SU-DHL-6 (cell line): Measurements from ENCODE around the gene CNDP1.

ENCODE experiments used
- EZH2phosphoT487 ChIP-seq: fragments of 200-600 bp; sonication (generic), shearing (Covaris generic); conservative IDR thresholded peaks from 2 replicates; pipeline ENCODE4 v1.6.1; 2018; ENCODE audit warnings: mild to moderate bottlenecking, antibody characterized with exemption, low read length, moderate library complexity, mixed read lengths
- TF ChIP-seq, protein P1 (sequence below): fragments of 200-600 bp; sonication (generic); IDR thresholded peaks from one replicate; pipeline ENCODE4 v1.5.1; 2017; ENCODE audit warnings: antibody characterized with exemption, mild to moderate bottlenecking, low read length, moderate library complexity; ENCODE audit not compliant: insufficient read depth, poor library complexity, severe bottlenecking

- TF ChIP-seq, protein P1, sequence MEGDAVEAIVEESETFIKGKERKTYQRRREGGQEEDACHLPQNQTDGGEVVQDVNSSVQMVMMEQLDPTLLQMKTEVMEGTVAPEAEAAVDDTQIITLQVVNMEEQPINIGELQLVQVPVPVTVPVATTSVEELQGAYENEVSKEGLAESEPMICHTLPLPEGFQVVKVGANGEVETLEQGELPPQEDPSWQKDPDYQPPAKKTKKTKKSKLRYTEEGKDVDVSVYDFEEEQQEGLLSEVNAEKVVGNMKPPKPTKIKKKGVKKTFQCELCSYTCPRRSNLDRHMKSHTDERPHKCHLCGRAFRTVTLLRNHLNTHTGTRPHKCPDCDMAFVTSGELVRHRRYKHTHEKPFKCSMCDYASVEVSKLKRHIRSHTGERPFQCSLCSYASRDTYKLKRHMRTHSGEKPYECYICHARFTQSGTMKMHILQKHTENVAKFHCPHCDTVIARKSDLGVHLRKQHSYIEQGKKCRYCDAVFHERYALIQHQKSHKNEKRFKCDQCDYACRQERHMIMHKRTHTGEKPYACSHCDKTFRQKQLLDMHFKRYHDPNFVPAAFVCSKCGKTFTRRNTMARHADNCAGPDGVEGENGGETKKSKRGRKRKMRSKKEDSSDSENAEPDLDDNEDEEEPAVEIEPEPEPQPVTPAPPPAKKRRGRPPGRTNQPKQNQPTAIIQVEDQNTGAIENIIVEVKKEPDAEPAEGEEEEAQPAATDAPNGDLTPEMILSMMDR: no peak
- TF ChIP-seq EZH2phosphoT487: no peak
Observed at GRCh38 chr18:74532511-74533025, 1.7 kb upstream of the CNDP1 start.
